Measurements from ENCODE around the gene NRP1.

Gene NRP1

DNA sequence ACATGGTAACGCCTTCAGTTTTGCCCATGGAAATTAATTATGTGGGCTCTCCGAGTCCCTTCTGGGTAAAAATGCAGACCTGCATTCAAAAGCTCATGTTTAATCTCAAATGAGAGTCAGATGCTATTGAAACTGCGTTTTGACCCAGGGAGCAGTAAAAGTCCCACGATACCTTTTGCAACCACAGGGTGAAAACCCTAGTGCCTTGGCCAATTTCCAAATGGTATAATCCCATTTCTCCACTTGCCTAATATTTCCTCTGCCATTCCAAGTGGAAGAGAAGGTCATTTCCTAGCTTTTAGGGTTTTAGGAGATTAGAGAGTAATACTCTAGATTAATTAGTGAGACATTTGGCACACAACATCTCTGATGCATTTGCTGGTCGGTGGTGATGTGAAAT is 132.5 kb downstream of the NRP1 start:
- no peak for DNase-seq

DNA sequence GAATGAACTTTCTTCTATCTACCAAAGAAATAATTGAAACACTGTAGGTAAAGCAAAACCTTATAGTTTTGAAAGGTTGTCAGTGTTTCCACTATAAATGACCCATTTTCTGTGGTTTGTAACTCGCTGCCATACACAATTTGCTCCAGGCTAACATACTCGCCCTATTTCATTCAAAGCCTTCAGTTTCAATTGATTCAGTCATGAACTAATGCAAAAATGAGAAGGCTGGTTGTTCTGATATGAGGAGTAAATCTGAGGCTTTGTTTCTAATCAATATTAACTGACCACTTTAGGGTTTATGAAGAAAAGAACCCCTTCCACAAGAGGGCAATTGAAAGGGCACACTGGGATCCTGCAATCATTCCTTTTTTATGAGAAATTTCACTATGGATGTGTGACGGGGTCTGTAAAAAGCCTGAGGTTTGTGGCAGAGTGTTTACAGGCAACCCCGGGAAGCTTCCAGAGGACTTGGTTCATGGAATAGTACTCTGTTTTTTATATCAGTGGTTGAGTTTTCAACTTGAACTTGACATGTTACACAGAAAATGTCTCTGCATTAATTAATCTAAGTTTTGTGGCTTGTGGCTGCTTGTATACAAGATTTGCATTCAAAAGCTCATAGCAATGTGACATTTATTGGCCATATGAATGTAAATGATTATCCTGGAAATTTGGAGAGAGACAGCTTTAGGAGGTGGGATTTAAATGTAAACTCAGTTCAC is 133.2 kb downstream of the NRP1 start:
- no peak for DNase-seq

DNA sequence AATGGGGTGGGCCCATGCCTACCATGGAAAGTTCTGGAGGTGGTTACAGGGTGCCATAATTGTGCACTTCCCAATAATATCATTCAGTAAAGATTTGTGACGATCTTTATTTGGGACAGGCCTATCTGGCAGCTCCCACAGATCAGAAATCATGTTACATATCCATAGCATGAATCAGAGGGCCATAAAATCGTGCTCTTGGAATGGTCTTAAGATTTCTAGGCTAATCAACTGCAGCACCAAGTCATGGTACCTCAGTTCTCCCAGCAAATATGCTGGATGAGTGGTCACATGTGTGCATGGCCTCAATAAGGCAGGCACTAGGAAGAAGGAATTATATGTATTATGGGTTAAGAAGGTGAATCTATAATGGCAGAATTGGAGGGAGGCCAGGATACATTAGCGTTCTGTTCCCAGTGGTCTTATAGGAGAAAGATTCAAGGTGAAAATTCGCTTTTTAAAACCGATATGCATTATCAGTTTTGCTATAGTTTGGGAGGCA is 134.7 kb downstream of the NRP1 start:
- no peak for DNase-seq

DNA sequence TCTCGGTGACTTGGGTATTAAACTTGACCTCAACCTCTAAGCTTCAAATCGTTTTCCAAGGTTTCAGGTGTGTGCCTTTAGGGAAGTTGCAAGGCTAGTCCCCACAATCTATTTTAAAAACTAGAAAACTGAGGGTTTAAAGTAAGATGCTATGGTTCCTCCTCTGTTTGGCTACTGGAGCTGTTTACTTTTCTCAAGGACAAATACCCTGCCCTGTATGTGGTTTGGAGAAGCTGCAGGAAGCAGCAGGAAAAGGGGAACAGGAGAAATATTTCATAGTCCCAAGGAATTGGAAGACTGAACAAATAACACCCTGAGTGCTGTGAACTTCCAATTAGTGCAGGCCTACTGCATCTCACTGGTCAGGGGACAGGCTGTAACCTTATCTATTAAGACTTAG is 135.9 kb downstream of the NRP1 start:
- DNase-seq: no peak

DNA sequence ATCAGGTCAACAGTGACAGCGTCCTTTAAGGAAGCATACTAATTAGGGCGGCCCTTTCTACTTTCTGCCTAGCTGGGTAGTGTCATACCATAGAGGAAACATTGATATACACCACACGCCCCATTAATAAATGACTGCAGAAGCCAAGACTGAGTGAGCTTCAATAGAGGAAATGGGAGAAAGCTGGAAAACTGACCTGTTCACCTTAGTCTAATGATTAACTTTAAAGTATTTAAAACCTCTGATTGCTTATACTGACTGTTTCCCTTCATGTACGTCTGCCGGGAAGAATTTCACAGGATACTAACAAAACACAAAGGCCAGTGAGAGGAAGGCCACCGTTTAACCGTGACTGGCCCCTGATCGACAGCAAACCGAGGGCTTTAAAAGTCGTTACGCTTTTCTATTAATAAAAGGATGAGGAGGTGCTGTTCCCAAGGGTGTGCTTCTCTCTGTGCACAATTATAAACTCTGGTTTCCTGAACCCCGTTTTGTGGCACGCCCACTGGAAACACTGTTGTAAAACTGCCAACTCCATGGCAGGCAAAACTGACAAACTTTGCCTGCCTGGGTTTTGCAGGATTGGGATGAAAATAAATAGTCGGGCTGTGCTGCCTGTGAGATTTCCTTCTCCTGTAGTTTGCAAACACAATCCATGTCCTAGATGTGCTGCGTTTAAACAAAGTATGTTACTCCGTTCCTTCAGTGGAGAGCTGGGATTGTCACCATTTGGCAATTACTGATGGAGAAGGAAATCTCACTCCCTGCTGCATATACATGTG is 137.6 kb downstream of the NRP1 start:
- no peak for DNase-seq

DNA sequence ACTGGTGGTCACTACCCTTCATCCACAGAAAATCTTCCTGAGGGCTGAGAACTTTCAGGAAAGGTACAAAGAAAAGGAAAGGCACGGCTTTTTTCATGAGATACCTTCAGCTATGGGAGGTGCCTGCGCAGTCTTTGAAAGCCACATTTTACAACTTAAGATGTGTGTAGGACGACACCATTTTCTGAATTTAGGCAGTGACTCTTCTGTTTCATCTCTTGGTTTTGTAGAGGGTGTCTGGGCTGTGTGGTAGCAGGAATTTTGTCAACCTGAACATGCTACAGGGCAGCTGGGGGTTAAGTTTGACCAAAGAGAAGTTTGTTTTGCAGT is 138.1 kb downstream of the NRP1 start:
- no peak for DNase-seq

DNA sequence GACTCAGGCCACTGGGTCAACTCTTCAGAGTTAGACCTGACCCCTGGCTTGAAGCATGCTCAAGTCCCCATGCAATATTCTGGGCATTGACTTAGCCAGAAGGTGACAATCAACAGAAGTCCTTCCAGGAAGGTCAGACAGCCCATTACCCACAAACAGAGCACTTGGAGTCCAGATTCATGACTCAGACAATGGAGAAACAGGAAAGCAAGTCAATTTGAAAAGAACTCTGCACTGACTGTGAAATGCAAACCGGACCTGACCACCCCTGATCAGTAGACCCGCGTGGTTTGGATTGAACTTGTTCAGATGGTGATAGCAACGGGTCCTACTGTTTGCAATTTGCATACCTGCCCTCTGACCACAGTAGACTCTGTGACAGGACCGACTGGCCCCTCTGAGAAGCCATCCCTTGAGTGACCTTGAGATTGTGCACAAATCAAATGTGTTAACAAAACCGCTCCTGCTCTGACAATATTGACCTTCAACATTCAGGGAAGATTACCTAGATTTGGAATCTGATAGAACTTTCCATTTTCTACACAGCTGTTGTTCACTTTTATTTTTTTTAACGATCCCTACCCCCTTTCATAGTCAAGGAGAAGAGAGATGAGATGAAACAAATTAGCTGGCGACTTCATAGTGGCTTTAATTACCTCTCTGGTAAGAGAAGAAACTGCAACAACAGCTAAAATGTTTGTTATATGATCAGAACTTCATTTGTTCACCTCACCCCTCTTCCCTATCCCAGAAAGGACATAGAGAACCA is 138.7 kb downstream of the NRP1 start:
- no peak for DNase-seq

DNA sequence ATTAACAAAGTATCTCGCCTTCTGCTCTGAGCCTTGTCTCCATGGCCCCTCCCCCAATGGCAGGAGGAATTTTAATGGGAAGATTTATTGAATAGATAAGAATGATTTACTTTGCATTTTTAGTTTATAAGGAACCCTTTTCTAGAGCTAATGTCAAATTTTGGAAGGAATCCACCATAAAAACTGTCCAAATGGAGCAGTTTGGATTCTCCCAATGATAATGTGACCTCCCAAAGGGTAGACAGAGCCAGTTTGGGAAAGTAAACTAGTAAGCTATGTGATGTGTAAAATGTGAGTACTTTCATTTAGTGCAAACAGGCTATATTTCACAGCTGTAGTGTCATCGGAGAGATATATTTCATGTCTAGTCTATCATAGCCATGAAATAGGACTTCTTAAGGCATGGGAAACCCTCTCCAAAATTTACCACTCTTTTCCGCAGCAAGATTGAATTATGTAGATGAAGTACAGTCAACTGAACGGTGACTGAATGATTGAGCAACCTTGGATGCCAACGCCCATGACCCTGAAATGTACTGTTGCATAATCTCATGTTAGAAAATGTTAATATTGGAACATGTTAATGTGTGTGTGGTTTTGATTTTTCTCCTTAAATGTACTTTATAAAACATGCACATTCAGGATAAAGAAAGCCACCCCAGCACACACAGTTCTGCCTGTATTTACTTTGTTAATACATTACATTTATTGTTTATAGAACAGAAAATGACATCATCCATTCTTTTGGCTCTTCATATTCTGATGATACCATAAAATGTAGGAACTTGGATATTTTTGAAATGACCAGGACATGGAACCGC is 140.6 kb downstream of the NRP1 start:
- DNase-seq: no peak

DNA sequence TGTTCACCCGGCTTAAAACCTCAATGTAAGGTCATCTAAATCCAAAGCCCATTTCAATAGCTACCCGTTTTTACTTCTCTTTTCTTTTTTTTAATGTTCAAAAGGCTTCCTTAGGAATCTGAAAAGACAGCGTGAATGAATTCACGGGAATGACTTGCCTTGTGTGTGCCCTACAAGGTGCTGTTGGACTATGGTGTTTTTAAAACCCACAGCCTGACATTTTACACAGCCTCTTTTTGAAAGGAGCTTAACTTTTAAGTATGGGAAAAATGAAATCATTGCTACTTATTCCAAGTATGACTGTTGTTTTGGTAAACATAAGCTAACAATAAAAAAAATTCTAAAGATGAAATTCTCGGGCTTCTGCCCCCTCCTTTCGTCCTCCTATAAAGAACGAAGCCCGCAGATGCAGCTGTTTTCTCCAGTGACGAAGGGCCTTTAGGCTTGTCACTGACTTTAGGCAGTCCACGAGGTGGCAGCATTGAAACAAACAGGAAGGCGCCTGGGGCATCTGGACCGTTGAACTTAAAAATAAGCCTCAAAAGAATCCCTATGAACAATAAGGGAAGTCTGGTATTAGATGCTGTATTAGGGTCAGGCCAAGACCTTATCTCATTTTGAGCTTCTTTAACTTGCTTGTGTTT is 141.3 kb downstream of the NRP1 start:
- peak; percentile 78 for DNase-seq

DNA sequence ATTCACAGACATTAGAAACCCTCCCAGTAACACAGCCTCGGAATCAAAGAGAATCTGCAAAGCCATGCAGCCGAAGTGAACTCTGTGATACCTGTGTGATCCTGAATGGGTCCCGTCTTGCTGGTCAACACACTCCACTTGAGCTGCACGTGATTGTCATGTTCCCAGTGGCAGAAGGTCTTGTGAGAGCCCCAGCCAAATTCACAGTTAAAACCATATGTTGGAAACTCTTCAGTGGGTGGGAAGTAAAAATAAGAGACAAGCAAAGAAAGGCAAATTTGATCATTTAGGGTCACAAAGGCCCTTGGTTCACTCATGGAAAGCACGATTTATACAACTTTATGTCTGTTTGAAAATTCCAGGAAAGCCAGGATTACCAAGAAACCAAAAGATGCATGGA is 142.3 kb downstream of the NRP1 start:
- DNase-seq: no peak

DNA sequence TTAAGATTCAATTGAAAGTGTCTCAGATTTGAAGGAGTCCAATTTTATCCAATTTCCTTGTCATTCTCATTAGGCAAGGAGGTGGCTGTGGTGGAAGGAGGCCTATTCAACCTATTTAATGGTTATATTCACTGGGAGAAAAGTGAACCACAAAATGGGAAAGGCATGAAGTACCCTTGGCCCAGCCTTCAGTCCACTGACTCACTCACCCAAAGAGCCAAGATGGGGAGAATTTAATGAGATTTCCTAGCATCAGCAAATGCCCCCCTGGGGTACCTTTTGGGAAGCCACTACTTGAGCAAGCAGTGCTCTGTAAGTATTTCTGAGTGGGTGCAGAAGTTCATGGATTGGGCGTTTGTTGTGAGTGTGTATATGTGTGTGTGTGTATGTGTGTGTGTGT is 144.1 kb downstream of the NRP1 start:
- DNase-seq: no peak

DNA sequence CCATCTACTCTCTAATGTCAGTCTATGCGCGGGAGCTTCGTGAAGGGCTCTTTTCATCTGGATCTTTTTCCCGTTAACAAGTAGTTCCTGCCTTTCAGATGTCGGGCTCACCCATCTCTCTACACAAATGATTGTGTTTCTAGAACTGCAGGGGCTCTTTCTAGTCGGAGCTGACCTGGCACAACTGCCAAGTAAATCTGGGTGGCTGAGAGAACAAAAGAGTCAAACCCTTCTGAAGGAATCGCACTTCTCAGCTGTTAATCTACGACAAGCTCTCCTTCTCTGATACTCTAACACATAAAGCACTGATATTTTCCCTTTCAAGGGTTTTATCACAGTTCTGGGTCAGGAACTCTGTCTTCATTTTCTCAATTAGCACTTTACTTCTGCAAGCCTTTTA is 144.7 kb downstream of the NRP1 start:
- DNase-seq: no peak

DNA sequence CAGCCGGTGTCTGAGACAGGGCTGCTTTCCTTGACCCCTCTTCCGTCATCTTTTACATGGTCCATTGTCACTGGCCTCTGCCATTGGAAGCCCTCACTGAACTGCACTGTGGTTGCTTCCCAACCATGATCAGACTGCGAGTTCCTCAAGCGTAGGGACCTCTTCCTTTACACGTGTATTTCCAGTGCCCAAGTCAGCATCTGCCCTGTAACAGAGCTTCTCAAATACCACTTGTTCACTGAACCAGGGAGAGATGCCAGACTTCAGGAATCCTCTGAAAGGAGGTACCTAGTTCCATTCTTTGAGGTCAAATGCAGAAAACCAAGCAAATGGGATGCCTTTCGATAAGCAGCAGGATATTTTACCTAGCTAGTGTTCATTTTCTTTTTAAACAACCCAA is 145.1 kb downstream of the NRP1 start:
- no peak for DNase-seq

DNA sequence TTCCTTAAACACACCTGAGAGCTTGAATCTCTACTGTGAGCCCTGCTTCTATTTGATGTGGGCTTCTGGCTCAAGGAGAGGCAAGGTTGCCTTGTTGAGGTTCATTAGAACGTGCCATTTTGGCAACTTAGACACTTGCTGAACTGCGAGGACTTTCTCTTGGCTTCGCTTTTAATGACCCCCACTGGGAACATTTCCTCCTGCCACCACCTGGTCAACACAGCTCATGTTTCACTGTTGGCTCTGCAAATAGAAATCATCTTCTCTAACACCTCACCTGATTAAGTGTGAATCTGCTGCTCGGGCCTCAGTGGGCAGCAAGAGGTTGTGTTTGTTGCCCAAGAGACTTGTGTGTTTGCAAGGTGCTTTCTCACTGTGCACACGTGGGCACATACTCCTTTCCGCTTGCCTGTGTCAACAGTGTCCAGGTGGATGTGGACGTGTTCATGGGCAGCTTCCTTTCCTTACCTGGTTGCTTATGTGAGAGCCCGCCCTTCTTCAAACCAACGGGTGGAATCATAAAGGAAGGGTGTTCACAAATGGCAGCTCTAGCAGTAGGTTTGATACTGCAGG is 147.0 kb downstream of the NRP1 start:
- no peak for DNase-seq

DNA sequence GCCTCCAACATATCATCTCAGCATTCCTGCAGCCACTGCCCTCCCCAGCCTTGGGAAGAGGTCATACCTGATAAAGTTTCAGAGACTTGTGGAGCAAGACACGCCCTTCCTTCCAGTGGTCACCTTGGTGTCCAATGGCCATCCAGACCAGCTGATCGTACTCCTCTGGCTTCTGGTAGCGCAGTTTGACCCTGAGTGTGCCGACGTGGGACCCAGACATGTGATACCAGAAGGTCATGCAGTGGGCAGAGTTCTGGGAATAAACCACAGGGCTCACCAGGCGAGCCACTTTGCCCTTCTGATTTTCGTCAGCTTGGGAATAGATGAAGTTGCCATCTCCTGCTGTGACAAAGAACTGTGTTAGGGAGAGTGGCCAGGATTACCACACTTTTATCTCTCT is 148.3 kb downstream of the NRP1 start:
- DNase-seq: no peak

DNA sequence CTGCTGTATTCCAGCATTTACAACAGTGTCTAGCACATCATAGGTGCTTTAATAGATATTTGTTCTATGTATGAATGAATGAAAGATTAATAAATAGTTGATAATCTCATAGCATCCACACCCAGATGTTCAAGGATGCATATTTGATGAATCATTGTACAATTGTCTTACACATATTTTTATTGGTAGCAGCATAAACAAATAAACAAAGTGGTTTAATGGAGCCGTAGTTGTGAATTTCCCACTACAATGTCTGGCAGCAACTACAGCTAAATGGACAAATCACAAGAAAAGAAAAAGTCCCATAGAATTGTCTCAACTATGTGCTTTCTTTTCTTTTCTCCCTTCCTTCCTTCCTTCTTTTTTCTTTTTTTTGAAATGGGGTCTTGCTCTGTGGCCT is 150.8 kb downstream of the NRP1 start:
- no peak for DNase-seq

DNA sequence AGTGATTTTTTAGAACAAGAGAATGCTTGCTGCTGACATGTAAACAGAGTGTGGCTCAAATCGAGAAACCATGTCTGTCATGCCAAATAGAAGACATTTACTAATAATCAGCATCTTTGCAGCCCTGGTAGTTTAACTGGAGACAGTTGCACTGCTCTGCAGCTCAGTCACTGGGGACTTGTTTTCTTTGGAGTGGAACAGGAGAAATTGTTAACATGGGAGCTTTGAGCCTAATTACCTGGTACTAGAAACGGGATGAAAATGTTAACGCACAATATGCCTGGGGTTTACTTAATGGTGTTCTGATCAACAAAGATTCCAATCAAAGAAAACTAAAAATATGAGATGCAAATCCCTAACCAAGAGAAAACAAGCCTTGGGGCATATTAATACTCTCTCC is 153.5 kb downstream of the NRP1 start:
- DNase-seq: no peak

DNA sequence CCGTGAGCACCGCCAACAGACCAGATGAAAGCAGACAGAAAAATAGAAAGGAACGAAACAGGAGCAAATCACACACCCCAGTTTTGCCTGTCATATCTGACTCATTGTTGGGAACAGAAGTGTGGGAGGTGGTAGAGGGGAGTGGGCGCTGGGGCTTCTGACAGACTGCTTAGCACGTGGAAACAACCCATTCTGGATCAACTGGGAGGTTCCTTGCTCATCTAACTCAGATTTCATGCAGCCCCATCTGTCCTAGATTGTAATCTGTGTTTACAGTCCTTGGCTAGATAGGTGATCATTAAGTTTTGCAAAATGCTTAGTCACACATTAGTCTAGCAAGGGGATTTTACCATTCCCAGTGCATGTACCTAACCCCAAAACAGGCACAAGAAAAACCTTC is 154.1 kb downstream of the NRP1 start:
- DNase-seq: peak; percentile 48

DNA sequence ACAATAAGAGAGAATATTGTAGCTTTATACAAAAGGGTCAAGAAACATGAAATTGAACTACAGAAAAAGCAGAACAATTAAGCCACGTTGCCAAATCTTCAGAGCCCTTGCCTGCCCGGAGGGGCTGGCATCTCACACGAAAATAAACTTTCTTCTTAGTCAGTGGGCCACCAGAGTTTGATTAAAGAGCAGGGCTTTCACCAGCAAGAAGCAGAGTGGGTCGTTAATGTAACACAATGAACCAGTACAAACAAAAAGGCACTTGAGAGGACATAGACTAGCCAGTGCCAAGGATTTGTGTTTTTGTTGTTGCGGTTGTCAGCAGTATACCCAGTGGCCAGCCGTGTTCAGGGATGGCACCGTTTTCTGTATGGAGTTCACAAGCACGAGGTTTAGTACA is 155.4 kb downstream of the NRP1 start:
- DNase-seq: no peak

DNA sequence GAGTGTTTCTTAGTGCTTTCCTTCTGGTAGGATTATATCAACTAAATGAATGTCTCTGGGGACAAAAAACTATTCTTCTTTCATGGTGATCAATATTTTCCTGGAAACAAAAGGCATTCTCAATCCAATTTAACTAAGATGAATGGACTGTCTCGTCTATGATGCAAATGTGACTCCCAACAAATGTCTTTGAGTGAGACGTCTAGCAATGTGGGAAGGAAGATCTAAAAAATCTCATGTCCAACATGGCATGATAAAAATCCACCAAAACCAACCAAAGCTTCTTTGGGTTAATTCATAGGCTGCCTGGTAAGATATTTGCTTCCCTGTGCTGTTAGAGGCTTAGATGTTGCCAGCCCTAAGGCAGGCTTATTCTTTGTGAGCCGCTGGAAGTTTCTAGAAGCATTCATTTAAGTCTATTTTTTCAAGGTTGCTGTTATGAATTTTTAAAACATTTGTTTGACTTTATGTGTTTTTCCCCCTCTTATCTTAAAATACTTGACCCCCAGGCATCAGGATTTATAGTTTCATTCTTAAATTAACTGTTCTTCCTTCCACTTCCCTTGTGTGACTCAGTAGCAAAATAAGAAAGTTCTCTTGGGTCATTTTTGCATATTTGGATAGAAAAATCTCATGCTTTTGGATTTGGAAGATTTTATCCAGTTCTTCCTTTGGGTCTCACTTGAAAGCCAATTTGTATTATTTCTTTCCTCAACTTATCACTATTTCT is 156.3 kb downstream of the NRP1 start:
- no peak for DNase-seq

DNA sequence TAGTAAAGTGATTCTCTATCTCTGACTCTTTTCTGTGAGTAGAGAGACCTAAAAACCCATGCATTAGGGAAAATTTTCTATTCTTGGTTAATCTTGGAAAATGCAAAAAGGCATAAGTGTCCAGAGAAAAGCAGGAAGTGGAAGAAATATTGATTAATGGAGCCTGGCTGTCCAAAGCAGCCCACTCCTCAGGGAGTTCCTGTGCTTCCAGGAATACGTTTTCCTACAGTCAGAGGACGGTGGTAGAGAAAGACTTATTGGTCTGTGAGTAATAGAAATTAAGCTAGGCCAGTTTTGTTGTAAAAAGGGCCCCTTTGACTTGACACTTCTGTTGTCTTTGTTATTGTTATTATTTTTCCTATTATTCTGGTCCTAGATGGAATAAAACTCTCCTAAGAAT is 157.8 kb downstream of the NRP1 start:
- no peak for DNase-seq

Measured in activated naive CD4-positive, alpha-beta T cell treated with Interleukin-2 at 50 U/mL for 16 hours (primary cell).